ENCODE measurements around the gene TXNIP. TPM values are rescaled to one million over a fixed set of nuclear protein-coding genes. Genes with fewer than 3 reads are reported as not detected.
A peak's percentile ranks its signal among the peaks of the same experiment; 100 is the strongest.

TXNIP gene
- total RNA-seq, 1 donor from 2014 or later: 157 TPM

DNA sequence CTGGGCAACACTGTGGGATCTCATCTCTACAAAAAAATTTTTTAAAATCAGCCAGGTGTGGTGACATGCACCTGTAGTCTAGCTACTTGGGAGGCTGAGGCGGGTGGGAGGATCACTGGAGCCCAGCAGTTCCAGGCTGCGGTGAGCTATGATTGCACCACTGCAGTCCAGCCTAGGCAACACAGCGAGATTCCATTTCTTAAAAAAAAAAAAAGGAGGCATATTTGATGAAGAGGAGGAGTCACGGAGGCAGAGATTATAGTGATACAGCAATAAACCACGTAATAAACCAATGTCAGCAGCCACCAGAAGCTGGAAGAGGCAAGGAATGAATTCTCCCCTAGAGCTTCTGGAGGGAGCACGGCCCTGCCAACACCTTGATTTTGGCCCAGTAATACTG, 42.5 kb downstream of the TXNIP start:
- Histone ChIP-seq H2AFZ (ENCODE audit: low read depth, low read length) (no peak overlapping the region), H3K4me3 (ENCODE audit: insufficient read depth, low read depth, low read length) (no peak overlapping the region), H4K20me1 (ENCODE audit: insufficient read depth, low read length) (peaks cover 48% of the 10 kb centered on the region), H3K9me3 (ENCODE audit: insufficient read depth, low read depth, low read length) (no peaks in the 10 kb centered on the region), H3K27me3 (ENCODE audit: insufficient read depth, low read length) (no peaks in the 10 kb centered on the region), H3K79me2 (ENCODE audit: insufficient read depth, low read length) (peaks cover 82% of the 10 kb centered on the region), H3K27ac (ENCODE audit: low read depth, low read length) (no peak overlapping the region), H3K4me2 (ENCODE audit: low read length) (no peak overlapping the region), H3K9ac (ENCODE audit: low read length) (no peak overlapping the region), H3K36me3 (ENCODE audit: insufficient read depth, low read length) (peaks cover 5% of the 10 kb centered on the region), H3K4me1 (ENCODE audit: insufficient read depth, low read length) (peaks cover 12% of the 10 kb centered on the region)
- Mint-ChIP-seq H3K36me3 (ENCODE audit: low read depth, unreplicated experiment) (peaks cover 8% of the 10 kb centered on the region), H3K27me3 (ENCODE audit: low read depth, unreplicated experiment) (no peaks in the 10 kb centered on the region), H3K4me3 (ENCODE audit: unreplicated experiment) (peak overlapping the region; percentile 51), H3K4me1 (ENCODE audit: low read depth, unreplicated experiment) (peaks cover 14% of the 10 kb centered on the region), H3K9me3 (ENCODE audit: unreplicated experiment) (peaks cover 2% of the 10 kb centered on the region), H3K27ac (ENCODE audit: unreplicated experiment) (no peak overlapping the region)
- FAIRE-seq (no peak), DNase-seq (ENCODE audit: low read depth) (no peak)
- TF ChIP-seq EZH2 (IDR thresholded peaks at IDR 0.05; ENCODE audit: insufficient read depth, low read length) (no peak), CTCF (IDR thresholded peaks at IDR 0.05; ENCODE audit: insufficient read depth, low read depth, low read length) (no peak)

DNA sequence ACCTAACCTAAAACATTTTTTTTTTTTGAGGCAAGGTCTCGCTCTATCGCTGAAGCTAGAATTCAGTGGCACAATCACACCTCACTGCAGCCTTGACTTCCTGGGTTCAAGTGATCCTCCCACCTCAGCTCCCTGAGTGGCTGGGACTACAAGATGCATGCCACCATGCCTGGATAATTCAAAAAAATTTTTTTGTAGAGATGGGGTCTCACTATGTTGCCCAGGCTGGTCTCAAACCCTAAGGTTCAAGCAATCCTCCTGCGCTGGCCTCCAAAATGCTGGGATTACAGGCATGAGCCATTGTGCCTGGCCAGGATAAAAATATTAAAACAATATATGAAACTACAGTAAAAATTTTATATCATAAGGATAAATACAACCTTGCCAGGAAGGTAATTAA, 43.5 kb downstream of the TXNIP start:
- no peak overlapping the region for H3K27ac Mint-ChIP-seq (ENCODE audit: unreplicated experiment)
- H3K27ac ChIP-seq (ENCODE audit: low read depth, low read length): no peak overlapping the region
- FAIRE-seq: no peak
- no peak overlapping the region for H3K9ac ChIP-seq (ENCODE audit: low read length)
- peaks cover 7% of the 10 kb centered on the region for H3K4me1 ChIP-seq (ENCODE audit: insufficient read depth, low read length)
- peaks cover 9% of the 10 kb centered on the region for H3K4me1 Mint-ChIP-seq (ENCODE audit: low read depth, unreplicated experiment)
- peaks cover 58% of the 10 kb centered on the region for H4K20me1 ChIP-seq (ENCODE audit: insufficient read depth, low read length)
- no peaks in the 10 kb centered on the region for H3K27me3 ChIP-seq (ENCODE audit: insufficient read depth, low read length)
- no peaks in the 10 kb centered on the region for H3K27me3 Mint-ChIP-seq (ENCODE audit: low read depth, unreplicated experiment)
- no peak for DNase-seq (ENCODE audit: low read depth)
- no peaks in the 10 kb centered on the region for H3K9me3 ChIP-seq (ENCODE audit: insufficient read depth, low read depth, low read length)
- H3K36me3 ChIP-seq (ENCODE audit: insufficient read depth, low read length): peaks cover 5% of the 10 kb centered on the region
- H3K4me3 ChIP-seq (ENCODE audit: insufficient read depth, low read depth, low read length): no peak overlapping the region
- H3K79me2 ChIP-seq (ENCODE audit: insufficient read depth, low read length): peaks cover 90% of the 10 kb centered on the region
- no peak overlapping the region for H3K4me2 ChIP-seq (ENCODE audit: low read length)
- no peak for TF ChIP-seq CTCF (IDR thresholded peaks at IDR 0.05; ENCODE audit: insufficient read depth, low read depth, low read length)
- TF ChIP-seq EZH2 (IDR thresholded peaks at IDR 0.05; ENCODE audit: insufficient read depth, low read length): no peak
- no peak overlapping the region for H2AFZ ChIP-seq (ENCODE audit: low read depth, low read length)
- peaks cover 8% of the 10 kb centered on the region for H3K36me3 Mint-ChIP-seq (ENCODE audit: low read depth, unreplicated experiment)
- peaks cover 2% of the 10 kb centered on the region for H3K9me3 Mint-ChIP-seq (ENCODE audit: unreplicated experiment)
- H3K4me3 Mint-ChIP-seq (ENCODE audit: unreplicated experiment): no peak overlapping the region

GRCh38 chr1:145951526-145951925, 44.9 kb downstream of the TXNIP start:
- Histone ChIP-seq H3K36me3 (ENCODE audit: insufficient read depth, low read length) (peaks cover 5% of the 10 kb centered on the region), H3K27ac (ENCODE audit: low read depth, low read length) (no peak overlapping the region), H3K9me3 (ENCODE audit: insufficient read depth, low read depth, low read length) (no peaks in the 10 kb centered on the region), H3K79me2 (ENCODE audit: insufficient read depth, low read length) (peaks cover 91% of the 10 kb centered on the region), H3K9ac (ENCODE audit: low read length) (no peak overlapping the region), H3K4me2 (ENCODE audit: low read length) (no peak overlapping the region), H3K27me3 (ENCODE audit: insufficient read depth, low read length) (no peaks in the 10 kb centered on the region), H4K20me1 (ENCODE audit: insufficient read depth, low read length) (peaks cover 64% of the 10 kb centered on the region), H2AFZ (ENCODE audit: low read depth, low read length) (no peak overlapping the region), H3K4me1 (ENCODE audit: insufficient read depth, low read length) (peaks cover 7% of the 10 kb centered on the region), H3K4me3 (ENCODE audit: insufficient read depth, low read depth, low read length) (no peak overlapping the region)
- FAIRE-seq (no peak), DNase-seq (ENCODE audit: low read depth) (no peak)
- H3K36me3 Mint-ChIP-seq (ENCODE audit: low read depth, unreplicated experiment): peaks cover 10% of the 10 kb centered on the region
- peaks cover 9% of the 10 kb centered on the region for H3K4me1 Mint-ChIP-seq (ENCODE audit: low read depth, unreplicated experiment)
- no peak overlapping the region for H3K4me3 Mint-ChIP-seq (ENCODE audit: unreplicated experiment)
- no peaks in the 10 kb centered on the region for H3K27me3 Mint-ChIP-seq (ENCODE audit: low read depth, unreplicated experiment)
- TF ChIP-seq EZH2 (IDR thresholded peaks at IDR 0.05; ENCODE audit: insufficient read depth, low read length): no peak
- TF ChIP-seq CTCF (IDR thresholded peaks at IDR 0.05; ENCODE audit: insufficient read depth, low read depth, low read length): no peak
- no peak overlapping the region for H3K27ac Mint-ChIP-seq (ENCODE audit: unreplicated experiment)
- peaks cover 2% of the 10 kb centered on the region for H3K9me3 Mint-ChIP-seq (ENCODE audit: unreplicated experiment)

Measured in astrocyte (in vitro differentiated cells and primary cell).